HEK293 (cell line): Measurements from ENCODE around the gene KCTD17.

Source experiments
- CTCF ChIA-PET: fragments of 350-600 bp; formaldehyde crosslinking; extraction: SDS; loops from one replicate; lab custom pipeline; 2021; ENCODE audit warnings: antibody characterized with exemption; lab: Yijun Ruan, JAX
- POLR2A ChIA-PET: fragments of 300-600 bp; formaldehyde crosslinking; extraction: SDS; loops from one replicate; lab custom pipeline; 2020; ENCODE audit warnings: antibody characterized with exemption, inconsistent platforms; lab: Yijun Ruan, JAX
- H3K27ac ChIP-seq: fragments of 200-500 bp; sonication (Bioruptor generic); 2 replicates; pipeline ENCODE4 v1.5.1; 2014; ENCODE audit warnings: low read depth, low read length, control low read depth, inconsistent platforms; ENCODE audit errors: extremely low read depth
- H3K36me3 ChIP-seq, 2 experiments: fragments of 200-500 bp in 1 of 2; sonication (Bioruptor generic) in 1 of 2; 1 replicate in 1 of 2; 2 replicates in 1 of 2; pipeline ENCODE4 v1.5.1; 2014 to 2017; ENCODE audit warnings: inconsistent platforms in 2 of 2, low read length in 2 of 2; ENCODE audit not compliant: control insufficient read depth in 2 of 2, insufficient read depth in 1 of 2
- H3K4me1 ChIP-seq: fragments of 200-500 bp; sonication (Bioruptor generic); 2 replicates; pipeline ENCODE4 v1.5.1; 2014; ENCODE audit warnings: mild to moderate bottlenecking, low read length, inconsistent platforms; ENCODE audit not compliant: control insufficient read depth, insufficient read depth
- H3K4me3 ChIP-seq: 2 replicates; pipeline ENCODE4 v1.5.1; 2011; ENCODE audit warnings: low read depth, mild to moderate bottlenecking, control low read depth, low read length, moderate library complexity
- H3K9me3 ChIP-seq: fragments of 200-500 bp; sonication (Bioruptor generic); 2 replicates; pipeline ENCODE4 v1.5.1; 2014; ENCODE audit warnings: low read depth, low read length, inconsistent platforms; ENCODE audit not compliant: control insufficient read depth, insufficient read depth
- GLI2 ChIP-seq: fragments of 450-650 bp; formaldehyde crosslinking; IDR thresholded peaks from 2 replicates; pipeline ENCODE4; 2017; ENCODE audit warnings: missing biosample characterization, missing genetic modification characterization, low read depth, borderline replicate concordance
- GLI4 ChIP-seq: fragments of 450-650 bp; formaldehyde crosslinking; IDR thresholded peaks from 2 replicates; pipeline ENCODE4 v1.5.1; 2016; ENCODE audit warnings: missing biosample characterization, missing genetic modification characterization
- GLIS1 ChIP-seq: fragments of 450-650 bp; formaldehyde crosslinking; IDR thresholded peaks from 2 replicates; pipeline ENCODE4 v1.5.1; 2016; ENCODE audit warnings: missing biosample characterization, missing genetic modification characterization
- HOXC10 ChIP-seq: sonication (generic); formaldehyde crosslinking; IDR thresholded peaks from 2 replicates; pipeline ENCODE4 v1.8.1; 2023; ENCODE audit warnings: mild to moderate bottlenecking, missing genetic modification reagents
- KLF8 ChIP-seq: fragments of 450-650 bp; formaldehyde crosslinking; IDR thresholded peaks from 2 replicates; pipeline ENCODE4 v1.5.1; 2016; ENCODE audit warnings: missing biosample characterization, missing genetic modification characterization
- MZF1 ChIP-seq: fragments of 450-650 bp; formaldehyde crosslinking; IDR thresholded peaks from 2 replicates; pipeline ENCODE4 v1.5.1; 2017; ENCODE audit warnings: missing biosample characterization, missing genetic modification characterization, borderline replicate concordance
- OVOL3 ChIP-seq: fragments of 450-650 bp; formaldehyde crosslinking; IDR thresholded peaks from 2 replicates; pipeline ENCODE4 v1.5.1; 2016; ENCODE audit warnings: missing biosample characterization, missing genetic modification characterization
- PBX3 ChIP-seq: sonication (generic); formaldehyde crosslinking; IDR thresholded peaks from 2 replicates; pipeline ENCODE4 v1.8.1; 2022; ENCODE audit warnings: mild to moderate bottlenecking, moderate library complexity, missing genetic modification reagents
- SCRT2 ChIP-seq: fragments of 450-650 bp; formaldehyde crosslinking; IDR thresholded peaks from 2 replicates; pipeline ENCODE4 v1.5.1; 2016; ENCODE audit warnings: missing biosample characterization, missing genetic modification characterization
- ZBTB20 ChIP-seq: fragments of 450-650 bp; formaldehyde crosslinking; IDR thresholded peaks from 2 replicates; pipeline ENCODE4 v1.5.1; 2016; ENCODE audit warnings: missing biosample characterization, missing genetic modification characterization
- ZFP69B ChIP-seq: fragments of 450-650 bp; formaldehyde crosslinking; IDR thresholded peaks from 2 replicates; pipeline ENCODE4 v1.5.1; 2016; ENCODE audit warnings: missing biosample characterization, missing genetic modification characterization
- ZNF146 ChIP-seq: fragments of 450-650 bp; formaldehyde crosslinking; IDR thresholded peaks from 2 replicates; pipeline ENCODE4 v1.5.1; 2016; ENCODE audit warnings: missing biosample characterization, missing genetic modification characterization
- ZNF148 ChIP-seq: fragments of 450-650 bp; formaldehyde crosslinking; IDR thresholded peaks from 2 replicates; pipeline ENCODE4 v1.5.0; 2017; ENCODE audit warnings: missing biosample characterization, missing genetic modification characterization, borderline replicate concordance
- ZNF266 ChIP-seq: fragments of 450-650 bp; formaldehyde crosslinking; IDR thresholded peaks from 2 replicates; pipeline ENCODE4 v1.5.1; 2016; ENCODE audit warnings: missing biosample characterization, missing genetic modification characterization, low read depth
- ZNF302 ChIP-seq: fragments of 450-650 bp; formaldehyde crosslinking; IDR thresholded peaks from 2 replicates; pipeline ENCODE4 v1.5.1; 2016; ENCODE audit warnings: missing biosample characterization, missing genetic modification characterization, low read depth
- ZNF335 ChIP-seq: fragments of 450-650 bp; formaldehyde crosslinking; conservative IDR thresholded peaks from 2 replicates; pipeline ENCODE4 v1.5.1; 2016; ENCODE audit warnings: missing biosample characterization, missing genetic modification characterization
- ZNF362 ChIP-seq: fragments of 450-650 bp; formaldehyde crosslinking; IDR thresholded peaks from 2 replicates; pipeline ENCODE4 v1.5.1; 2016; ENCODE audit warnings: missing biosample characterization, missing genetic modification characterization
- ZNF37A ChIP-seq: fragments of 450-650 bp; IDR thresholded peaks from 2 replicates; pipeline ENCODE4 v1.5.1; 2018; ENCODE audit warnings: missing biosample characterization, missing genetic modification characterization
- ZNF404 ChIP-seq: fragments of 450-650 bp; formaldehyde crosslinking; IDR thresholded peaks from 2 replicates; pipeline ENCODE4 v1.5.1; 2017; ENCODE audit warnings: missing biosample characterization, missing genetic modification characterization
- ZNF513 ChIP-seq: fragments of 450-650 bp; IDR thresholded peaks from 2 replicates; pipeline ENCODE4 v1.5.1; 2018; ENCODE audit warnings: missing biosample characterization, missing genetic modification characterization
- ZNF596 ChIP-seq: fragments of 450-650 bp; IDR thresholded peaks from 2 replicates; pipeline ENCODE4 v1.5.0; 2018; ENCODE audit warnings: missing biosample characterization, mild to moderate bottlenecking, missing genetic modification characterization, moderate library complexity
- ZNF610 ChIP-seq: fragments of 450-650 bp; formaldehyde crosslinking; IDR thresholded peaks from 2 replicates; pipeline ENCODE4 v1.5.1; 2016; ENCODE audit warnings: missing biosample characterization, missing genetic modification characterization, borderline replicate concordance
- ZNF621 ChIP-seq: fragments of 450-650 bp; formaldehyde crosslinking; IDR thresholded peaks from 2 replicates; pipeline ENCODE4 v1.5.1; 2017; ENCODE audit warnings: missing biosample characterization, missing genetic modification characterization
- ZNF692 ChIP-seq: fragments of 450-650 bp; formaldehyde crosslinking; IDR thresholded peaks from 2 replicates; pipeline ENCODE4 v1.5.1; 2016; ENCODE audit warnings: missing biosample characterization, missing genetic modification characterization
- ZNF768 ChIP-seq: fragments of 450-650 bp; formaldehyde crosslinking; IDR thresholded peaks from 2 replicates; pipeline ENCODE4 v1.5.1; 2018; ENCODE audit warnings: missing biosample characterization, mild to moderate bottlenecking, missing genetic modification characterization
- ZNF776 ChIP-seq: fragments of 450-650 bp; formaldehyde crosslinking; IDR thresholded peaks from 2 replicates; pipeline ENCODE4 v1.5.0; 2017; ENCODE audit warnings: missing biosample characterization, missing genetic modification characterization, borderline replicate concordance
- ZNF792 ChIP-seq: fragments of 450-650 bp; formaldehyde crosslinking; IDR thresholded peaks from 2 replicates; pipeline ENCODE4 v1.5.1; 2016; ENCODE audit warnings: missing biosample characterization, missing genetic modification characterization

The KCTD17 gene

GRCh38 chr22:37105154-37105553, 53.6 kb downstream of the KCTD17 start:
- H3K4me1 ChIP-seq = no peaks in the 10 kb centered on the region
- H3K9me3 ChIP-seq = no peaks in the 10 kb centered on the region
- no peaks in the 10 kb centered on the region for H3K36me3 ChIP-seq
- CTCF ChIA-PET = interaction anchor here (1.0 to 1.3 kb wide), 4 partner anchors 9 to 35 kb away, joined by 3 to 7 read pairs (median 3); no protein-coding TSS in a partner anchor
- H3K27ac ChIP-seq = no peak overlapping the region
- POLR2A ChIA-PET = interaction anchor here (0.6 kb wide), 1 partner anchor 1032 kb away, joined by 7 read pairs; no protein-coding TSS in a partner anchor
- no peak overlapping the region for H3K4me3 ChIP-seq
- no peak for TF ChIP-seq ZNF404 (tag by site-specific recombination)
- TF ChIP-seq KLF8 (tag by site-specific recombination) = no peak
- no peak for TF ChIP-seq PBX3 (CRISPR knock-in tag)
- peak; percentile 66 for TF ChIP-seq ZNF335
- no peak for TF ChIP-seq ZNF621
- no peak for TF ChIP-seq OVOL3
- no peak for TF ChIP-seq ZNF792
- TF ChIP-seq GLIS1 = no peak
- no peak for TF ChIP-seq MZF1 (tag by site-specific recombination)
- TF ChIP-seq GLI2 (tag by site-specific recombination) = no peak
- no peak for TF ChIP-seq ZNF302 (tag by site-specific recombination)
- TF ChIP-seq ZFP69B = 0 out of 2 replicates have a peak, but pooled peaks have one; percentile 42
- TF ChIP-seq HOXC10 (CRISPR knock-in tag) = no peak
- no peak for TF ChIP-seq ZNF610 (tag by site-specific recombination)
- no peak for TF ChIP-seq ZNF146 (tag by site-specific recombination)
- TF ChIP-seq GLI4 (tag by site-specific recombination) = no peak
- TF ChIP-seq ZNF776 = no peak
- no peak for TF ChIP-seq ZBTB20 (tag by site-specific recombination)
- TF ChIP-seq ZNF596 = no peak
- TF ChIP-seq ZNF692 = peak; percentile 34; the same call in 1 of the 2 replicates
- TF ChIP-seq ZNF513 = no peak

- H3K27ac ChIP-seq = no peak overlapping the region
- ChIA-PET POLR2A (no interaction called here), CTCF (interaction anchor here (1.0 to 1.3 kb wide), 3 partner anchors 9 to 34 kb away, joined by 3 to 7 read pairs (median 3); no protein-coding TSS in a partner anchor)
These were observed 54.4 kb downstream of the KCTD17 start for GRCh38 chr22:37105990-37106389.

More at GRCh38 chr22:37105990-37106389, 54.4 kb downstream of the KCTD17 start:
- H3K9me3 ChIP-seq = no peaks in the 10 kb centered on the region
- no peaks in the 10 kb centered on the region for H3K36me3 ChIP-seq
- no peak overlapping the region for H3K4me3 ChIP-seq
- H3K4me1 ChIP-seq = no peaks in the 10 kb centered on the region
- TF ChIP-seq ZNF362 = no peak
- 0 out of 2 replicates have a peak, but pooled peaks have one; percentile 28 for TF ChIP-seq SCRT2 (tag by site-specific recombination)
- no peak for TF ChIP-seq ZNF37A (tag by site-specific recombination)
- TF ChIP-seq ZNF404 (tag by site-specific recombination) = no peak
- TF ChIP-seq ZNF266 = no peak
- no peak for TF ChIP-seq ZNF148
- TF ChIP-seq ZNF768 (tag by site-specific recombination) = peak; percentile 94
